GM19455 (cell line): Measurements from ENCODE around the gene AURKB.
"Not testable (repeated sequence)": the region's sequence is repeated elsewhere in the genome, so short reads cannot be mapped to it uniquely, and the experiment has no call there.

Source experiments
- ATAC-seq: cut with Tn5 transposase; IDR thresholded peaks from one replicate; pipeline ENCODE4 v1.9.1; 2021; ENCODE audit not compliant: unreplicated experiment

Gene AURKB

DNA sequence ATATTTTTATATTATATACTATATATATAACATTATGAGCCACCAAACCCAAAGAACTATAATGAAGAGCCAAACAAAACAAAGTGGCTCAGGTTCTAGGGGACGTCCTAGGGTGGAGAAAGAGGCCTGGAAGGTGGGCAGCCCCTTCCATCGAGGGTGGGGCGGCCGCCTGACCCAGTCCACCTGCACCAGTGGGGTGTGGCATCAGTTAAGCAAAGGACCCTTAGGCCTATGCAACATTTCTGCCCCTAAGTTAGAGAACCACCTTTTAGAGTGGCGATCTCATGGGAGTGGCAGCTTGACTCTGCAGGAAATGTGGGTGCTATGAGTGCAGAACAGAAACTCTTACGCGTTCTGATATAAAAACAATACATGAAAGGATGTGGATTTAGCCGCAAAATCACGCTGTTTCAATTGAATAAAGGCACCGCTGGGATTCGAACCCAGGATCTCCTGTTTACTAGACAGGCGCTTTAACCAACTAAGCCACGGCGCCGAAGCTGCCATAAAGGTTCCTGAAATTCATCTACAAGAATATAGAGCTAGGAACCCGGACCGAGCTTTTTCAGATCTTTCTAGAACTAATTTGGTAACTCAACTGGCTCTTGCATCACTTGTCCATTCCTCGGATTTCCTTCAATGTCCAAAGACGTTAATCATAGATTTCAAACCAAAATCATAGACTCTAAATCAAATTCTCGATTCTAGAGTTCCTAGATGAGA lies 15.6 kb upstream of the AURKB start:
- no peak for ATAC-seq

DNA sequence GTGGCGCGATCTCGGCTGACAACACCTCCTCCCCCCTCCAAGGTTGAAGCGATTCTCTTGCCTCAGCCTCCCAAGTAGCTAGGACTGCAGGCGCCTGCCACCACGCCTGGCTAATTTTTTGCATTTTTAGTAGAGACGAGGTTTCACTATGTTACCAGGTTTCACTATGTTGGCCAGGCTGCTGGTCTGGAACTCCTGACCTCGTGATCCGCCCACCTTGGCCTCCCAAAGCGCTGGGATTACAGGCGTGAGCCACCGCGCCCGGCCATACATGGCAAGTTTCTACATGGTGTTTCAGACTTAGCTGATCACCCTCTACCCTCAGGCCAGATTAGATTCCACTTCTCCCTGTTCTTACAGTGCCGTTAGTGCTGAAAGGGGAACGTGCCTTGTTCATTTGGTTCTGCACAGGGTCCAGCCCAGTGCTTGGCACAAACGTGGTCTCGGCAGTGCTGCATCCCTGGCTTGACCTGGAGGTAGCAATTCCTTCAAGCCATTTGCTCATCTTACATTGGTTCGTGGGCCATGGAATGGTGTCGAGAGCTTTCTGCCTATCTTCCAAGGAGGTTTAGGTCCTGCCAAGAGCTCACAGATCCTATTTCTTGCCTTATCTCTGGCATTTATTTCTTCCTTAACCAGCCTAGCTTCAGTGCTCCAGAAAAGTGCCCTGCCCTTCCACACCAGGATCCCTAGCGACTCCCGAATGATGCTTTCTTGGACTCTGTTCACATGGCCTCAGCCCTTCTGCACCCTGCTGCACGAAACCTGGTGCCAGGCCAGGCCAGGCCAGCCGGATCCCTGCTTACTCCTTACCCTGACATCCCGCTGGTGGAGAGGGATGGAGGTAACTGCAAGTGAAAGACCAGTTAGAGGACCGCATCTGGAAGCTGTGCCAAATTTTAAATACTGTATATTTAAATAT lies 14.8 kb upstream of the AURKB start:
- no peak for ATAC-seq

DNA sequence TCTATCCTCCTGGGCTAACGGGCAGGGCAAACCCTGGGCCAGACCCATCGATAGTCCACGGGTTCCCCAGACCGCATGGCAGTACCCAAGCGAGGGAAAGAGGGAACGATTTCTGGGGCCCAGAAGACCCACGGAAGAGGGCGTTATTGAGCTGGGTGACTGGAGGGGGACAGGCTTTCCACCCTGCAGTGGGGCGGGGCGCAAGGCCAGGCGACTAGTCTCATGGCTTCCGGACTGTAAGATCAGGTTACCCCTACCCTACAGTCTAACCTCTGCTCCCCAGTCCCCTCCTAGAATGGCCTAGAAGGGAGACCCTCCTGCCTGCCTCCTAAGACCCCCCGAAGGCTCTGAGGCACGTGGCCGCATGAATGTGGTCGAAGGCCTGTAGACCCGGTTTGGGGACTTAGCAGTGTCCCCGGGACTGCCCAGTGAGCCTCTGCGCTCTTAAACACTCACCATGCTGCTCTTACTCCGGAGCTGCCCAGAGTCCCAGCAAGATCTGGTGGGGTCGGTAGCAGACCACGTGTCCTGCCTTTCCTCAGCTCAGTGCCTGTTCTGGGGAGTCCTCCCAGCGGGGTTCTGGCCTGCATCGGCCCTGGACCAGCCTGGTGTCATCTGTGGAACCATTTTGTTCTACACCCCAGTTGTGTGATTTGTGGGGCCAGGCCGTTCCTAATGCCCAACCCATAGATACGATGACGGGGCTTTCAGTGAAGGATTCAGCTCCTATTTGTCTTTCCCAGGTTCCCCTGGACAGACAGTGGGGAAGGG lies 13.2 kb upstream of the AURKB start:
- peak; percentile 8 for ATAC-seq

DNA sequence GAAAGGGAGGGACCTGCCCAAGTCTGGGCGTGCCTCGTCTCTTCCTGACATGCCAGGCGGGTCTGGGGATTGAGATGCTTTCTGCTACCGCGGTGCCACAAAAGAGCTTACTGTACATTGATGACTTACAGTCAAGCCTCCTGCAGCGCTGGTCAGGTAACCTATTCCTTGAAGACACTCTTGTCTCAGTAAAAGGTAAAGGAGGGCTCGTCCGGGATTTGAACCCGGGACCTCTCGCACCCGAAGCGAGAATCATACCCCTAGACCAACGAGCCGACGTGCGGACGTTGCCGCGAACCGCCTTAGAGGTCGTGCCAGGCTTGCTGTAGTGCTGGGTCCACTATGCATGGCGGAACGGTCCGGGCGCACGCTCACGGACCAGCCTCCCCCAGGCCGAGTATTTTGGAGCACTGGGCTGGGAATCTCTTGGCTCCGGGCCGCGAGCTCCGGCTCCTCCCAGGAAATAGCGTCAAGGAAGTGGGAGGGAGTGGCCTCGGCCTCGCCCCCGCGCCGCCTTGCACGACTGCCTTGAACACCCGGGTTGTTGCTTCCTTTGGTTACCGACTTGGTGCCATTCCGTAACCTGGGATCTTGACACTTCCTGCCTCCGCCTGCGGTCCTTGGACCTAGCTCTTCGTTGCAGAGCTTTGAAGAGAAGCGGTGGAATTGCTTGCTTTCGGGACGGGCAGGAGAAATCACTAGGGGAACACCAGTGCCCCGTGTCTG lies 12.4 kb upstream of the AURKB start:
- ATAC-seq: peak; percentile 30

GRCh38 chr17:8222380-8222629 lies 11.9 kb upstream of the AURKB start:
- ATAC-seq: no peak

GRCh38 chr17:8221663-8222379 lies 11.4 kb upstream of the AURKB start:
- peak; percentile 33 for ATAC-seq

GRCh38 chr17:8220783-8221662 lies 10.6 kb upstream of the AURKB start:
- ATAC-seq: no peak

DNA sequence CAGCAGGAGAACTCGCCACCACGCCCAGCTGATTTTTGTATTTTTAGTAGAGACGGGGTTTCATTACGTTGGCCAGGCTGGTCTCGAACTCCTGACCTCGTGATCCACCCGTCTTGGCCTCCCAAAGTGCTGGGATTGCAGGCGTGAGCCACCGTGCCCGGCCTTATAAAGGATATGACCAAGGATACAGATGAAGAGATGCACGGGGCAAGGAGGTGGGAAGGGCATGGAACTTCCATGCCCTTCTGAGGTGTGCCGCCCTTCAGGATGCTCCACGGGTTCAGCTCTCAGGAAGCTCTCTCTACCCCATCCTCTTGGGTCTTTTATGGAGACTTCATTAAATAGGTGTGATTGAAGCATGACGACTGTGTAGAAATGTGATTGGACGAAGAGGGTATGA lies 3.6 kb upstream of the AURKB start:
- not testable (repeated sequence) for ATAC-seq

- no peak for ATAC-seq
These were observed 2.2 kb upstream of the AURKB start for GRCh38 chr17:8212312-8213180.

- no peak for ATAC-seq
These were observed 535 bp upstream of the AURKB start for GRCh38 chr17:8210761-8211458.

DNA sequence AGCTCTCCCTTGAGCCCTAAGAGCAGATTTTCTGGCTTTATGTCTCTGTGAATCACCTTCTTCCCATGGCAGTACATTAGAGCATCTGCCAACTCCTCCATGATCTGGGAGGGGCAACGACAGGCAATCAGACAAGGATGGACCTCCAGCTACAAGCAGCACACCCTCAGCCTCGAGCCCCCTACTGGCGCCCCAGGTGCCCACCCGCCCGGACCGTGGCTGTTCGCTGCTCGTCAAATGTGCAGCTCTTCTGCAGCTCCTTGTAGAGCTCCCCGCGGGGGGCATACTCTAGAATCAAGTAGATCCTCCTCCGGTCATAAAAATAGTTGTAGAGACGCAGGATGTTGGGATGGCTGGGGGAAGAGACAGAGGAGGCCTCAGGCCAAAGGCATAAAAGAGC lies 3.8 kb downstream of the AURKB start:
- ATAC-seq: no peak

- ATAC-seq: no peak
These were observed 5.4 kb downstream of the AURKB start for GRCh38 chr17:8204761-8205555.

DNA sequence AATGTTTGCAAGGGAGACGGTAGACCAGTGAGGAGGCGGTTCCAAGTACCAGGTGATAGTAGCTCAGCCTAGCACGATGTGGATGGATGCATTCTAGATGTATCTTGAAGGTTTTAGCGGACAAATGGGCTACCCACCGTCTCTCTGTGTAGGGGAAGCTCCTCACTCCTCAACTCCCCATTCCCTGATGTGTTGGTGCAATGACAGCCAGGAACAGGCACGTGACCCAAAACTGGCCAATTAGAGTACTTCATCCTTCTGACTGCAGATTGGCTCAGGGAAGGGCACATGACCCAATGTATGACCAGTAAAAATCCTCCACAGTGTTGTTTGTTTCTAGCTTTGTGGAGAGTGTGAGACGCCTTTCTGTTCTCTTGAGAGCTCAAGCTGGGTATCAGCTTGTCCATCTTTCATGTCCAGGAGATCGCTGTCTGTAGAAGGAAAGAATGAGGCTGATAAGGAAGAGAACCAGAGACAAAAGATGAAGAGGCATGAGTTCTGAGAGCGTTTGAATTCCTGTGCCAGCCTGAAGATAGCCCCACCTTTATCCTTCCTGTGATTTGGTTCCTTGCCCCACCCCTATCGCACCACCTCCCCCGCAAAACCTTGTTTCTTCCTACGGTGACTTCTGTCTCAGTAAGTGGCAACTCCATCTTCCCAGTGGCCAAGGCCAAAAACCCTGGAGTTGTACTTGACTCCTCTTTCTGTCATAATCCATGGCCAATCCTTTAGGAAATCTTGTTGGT lies 18.1 kb downstream of the AURKB start:
- ATAC-seq: peak; percentile 28

- no peak for ATAC-seq
These were observed 19.9 kb downstream of the AURKB start for GRCh38 chr17:8190506-8190905.

DNA sequence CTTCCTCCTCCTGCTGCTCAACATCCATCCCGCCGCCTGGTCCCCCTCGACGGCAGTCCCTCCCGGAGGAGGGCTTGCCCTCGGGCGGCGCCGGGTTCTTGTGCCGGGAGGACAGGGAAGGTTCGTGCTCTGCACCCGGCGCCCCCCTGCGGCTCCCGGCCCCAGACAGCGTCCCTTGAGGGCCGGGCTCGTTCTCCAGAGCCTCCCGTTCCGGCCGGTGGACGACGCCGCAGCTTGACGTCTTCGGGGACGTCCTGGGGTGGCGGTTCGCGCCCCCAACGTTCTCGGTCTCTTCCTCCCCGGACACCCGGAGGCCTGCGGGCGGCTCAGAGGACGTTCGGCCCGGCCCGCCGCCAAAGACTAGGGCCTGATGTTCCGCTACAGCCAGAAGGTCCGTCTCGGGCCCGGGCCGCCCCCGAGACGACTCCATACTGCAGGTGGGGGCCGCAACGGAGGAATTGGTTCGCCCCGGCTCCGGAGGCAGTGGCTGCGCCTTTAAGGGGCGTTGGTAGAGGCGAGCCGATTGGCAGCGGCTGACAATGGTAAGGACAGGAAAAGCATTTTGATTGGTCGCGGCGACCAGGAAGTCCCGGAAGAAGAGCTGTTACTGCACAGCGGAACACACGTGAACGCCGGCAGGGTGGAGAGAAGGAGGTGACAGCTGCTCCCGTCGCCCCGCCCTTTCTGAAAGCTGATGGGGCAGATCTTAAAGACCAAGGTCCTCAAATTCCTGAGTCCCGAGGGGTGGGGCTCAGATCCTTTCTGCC lies 20.5 kb downstream of the AURKB start, which contains the start of gene BORCS6:
Gene BORCS6 (minus strand): TSS at position 470 of the 767 bp plus-strand sequence. CDS start 40 bp downstream, at position 430.
- peak; percentile 50 for ATAC-seq
